GM23338 (cell line): ENCODE measurements around the gene ONECUT3. TPM values are rescaled to one million over a fixed set of nuclear protein-coding genes. Genes with fewer than 3 reads are reported as not detected.
A peak's percentile ranks its signal among the peaks of the same experiment; 100 is the strongest.

Source experiments
- ATAC-seq: fragments of 200-7000 bp; cut with Tn5 transposase; 3 replicates; pipeline ENCODE4 v1.9.1; 2020
- DNase-seq: peaks from one replicate; pipeline ENCODE4 v3.0.0-alpha.2; 2015; ENCODE audit warnings: low spot score
- H2AFZ ChIP-seq: fragments of 200-600 bp; sonication (generic); 2 replicates; pipeline ENCODE4 v1.8.0; 2016; ENCODE audit warnings: antibody characterized with exemption, mild to moderate bottlenecking, moderate library complexity
- H3F3A ChIP-seq: fragments of 200-600 bp; sonication (generic); replicated peaks from 2 replicates; pipeline ENCODE4 v1.8.0; 2017; ENCODE audit warnings: antibody characterized with exemption, mixed run types, low read depth
- H3K27ac ChIP-seq: fragments of 200-600 bp; sonication (generic); 2 replicates; pipeline ENCODE4 v1.6.1; 2016; ENCODE audit warnings: low read depth
- H3K27me3 ChIP-seq: fragments of 200-600 bp; sonication (generic); 2 replicates; pipeline ENCODE4 v1.8.0; 2016; ENCODE audit warnings: mild to moderate bottlenecking, mixed run types, moderate library complexity; ENCODE audit not compliant: insufficient read depth
- H3K36me3 ChIP-seq: fragments of 200-600 bp; sonication (generic); 2 replicates; pipeline ENCODE4 v1.8.0; 2016; ENCODE audit warnings: mild to moderate bottlenecking; ENCODE audit not compliant: insufficient read depth
- H3K4me1 ChIP-seq: fragments of 200-600 bp; sonication (generic); 2 replicates; pipeline ENCODE4 v1.8.0; 2016; ENCODE audit warnings: mild to moderate bottlenecking, moderate library complexity; ENCODE audit not compliant: insufficient read depth
- H3K4me2 ChIP-seq: fragments of 200-600 bp; sonication (generic); 2 replicates; pipeline ENCODE4 v1.7.1; 2017; ENCODE audit warnings: mixed run types
- H3K4me3 ChIP-seq: fragments of 200-600 bp; sonication (generic); 2 replicates; pipeline ENCODE4 v1.6.1; 2016; ENCODE audit warnings: mixed run types
- H3K79me2 ChIP-seq: fragments of 200-600 bp; sonication (generic); replicated peaks from 2 replicates; pipeline ENCODE4 v1.8.0; 2017; ENCODE audit warnings: mild to moderate bottlenecking; ENCODE audit not compliant: insufficient read depth
- H3K9me2 ChIP-seq: fragments of 200-600 bp; sonication (generic); 2 replicates; pipeline ENCODE4 v1.8.0; 2017; ENCODE audit not compliant: insufficient read depth
- H4K20me1 ChIP-seq: fragments of 200-600 bp; sonication (generic); replicated peaks from 2 replicates; pipeline ENCODE4 v1.8.0; 2017; ENCODE audit warnings: mild to moderate bottlenecking; ENCODE audit not compliant: insufficient read depth
- H3K27ac Mint-ChIP-seq: 2 replicates; pipeline ENCODE4 v1.8.0; 2020; ENCODE audit warnings: inconsistent platforms, mild to moderate bottlenecking, moderate library complexity, mixed read lengths
- H3K27me3 Mint-ChIP-seq: 3 replicates; pipeline ENCODE4 v1.8.0; 2022; ENCODE audit warnings: low read depth, mild to moderate bottlenecking, moderate library complexity, mixed read lengths, inconsistent platforms; ENCODE audit not compliant: insufficient read depth, poor library complexity
- H3K36me3 Mint-ChIP-seq: 3 replicates; pipeline ENCODE4 v1.8.0; 2021; ENCODE audit warnings: low read depth, mild to moderate bottlenecking, inconsistent platforms, moderate library complexity, mixed read lengths
- H3K4me1 Mint-ChIP-seq: 3 replicates; pipeline ENCODE4 v1.8.0; 2020; ENCODE audit warnings: mild to moderate bottlenecking, inconsistent platforms, mixed read lengths
- H3K4me3 Mint-ChIP-seq: 3 replicates; pipeline ENCODE4 v1.8.0; 2021; ENCODE audit warnings: moderate library complexity, mild to moderate bottlenecking, inconsistent platforms, mixed read lengths
- H3K9me3 Mint-ChIP-seq: 3 replicates; pipeline ENCODE4 v1.8.0; 2020; ENCODE audit warnings: moderate library complexity, mild to moderate bottlenecking, inconsistent platforms, mixed read lengths
- CREB1 ChIP-seq: fragments of 250-450 bp; sonication (Bioruptor Pico); IDR thresholded peaks from 2 replicates; pipeline ENCODE4 v1.5.0; 2020; ENCODE audit warnings: low read depth, mild to moderate bottlenecking, moderate library complexity
- CTCF ChIP-seq, 2 experiments: fragments of 200-600 bp in 1 of 2; sonication (generic) in 1 of 2; conservative IDR thresholded peaks; 2 replicates each; pipeline versions ENCODE4 v1.5.1 to v1.6.1; 2016 to 2017; ENCODE audit warnings: antibody characterized with exemption in 2 of 2, low read depth in 2 of 2, mild to moderate bottlenecking in 2 of 2, moderate library complexity in 1 of 2
- ETS1 ChIP-seq: IDR thresholded peaks from 2 replicates; pipeline ENCODE4 v1.6.1; 2016; ENCODE audit warnings: antibody characterized with exemption
- EZH2phosphoT487 ChIP-seq: fragments of 200-600 bp; sonication (generic); IDR thresholded peaks from one replicate; pipeline ENCODE4 v1.8.1; 2018; ENCODE audit warnings: antibody characterized with exemption; ENCODE audit not compliant: unreplicated experiment
- REST ChIP-seq: IDR thresholded peaks from one replicate; pipeline ENCODE4 v1.6.1; 2018; ENCODE audit warnings: antibody characterized with exemption; ENCODE audit not compliant: unreplicated experiment
- ZNF462 ChIP-seq: fragments of 250-450 bp; sonication (Bioruptor Pico); IDR thresholded peaks from 2 replicates; pipeline ENCODE4 v1.5.0; 2020; ENCODE audit warnings: mild to moderate bottlenecking, moderate library complexity
- polyA plus RNA-seq: library from polyadenylated mRNA; unstranded; fragments of >200 nt; fragmentation: Nextera tagmentation; extraction: Ambion mirVana; gene quantifications from 2 replicates; pipeline ENCODE4 v1.2.1, GENCODE V29; 2016
- total RNA-seq: library from RNA; depleted of rRNA; stranded (reverse); fragments of >200 nt; shearing (Covaris generic); gene quantifications from 2 replicates; pipeline ENCODE4 v1.2.3, GENCODE V29; 2014

ONECUT3 gene
- total and polyA plus RNA-seq, 2 experiments from 2014 or later, result not detected

- no peak overlapping the region for H3K4me3 Mint-ChIP-seq
- no peaks in the 10 kb centered on the region for H4K20me1 ChIP-seq
- peaks cover 2% of the 10 kb centered on the region for H3K27me3 ChIP-seq
- no peaks in the 10 kb centered on the region for H3K9me2 ChIP-seq
- DNase-seq (peak; percentile 58), ATAC-seq (peak; percentile 5; the same call in 1 of the 3 replicates)
- no peaks in the 10 kb centered on the region for H3K36me3 ChIP-seq
- no peak overlapping the region for H3K4me3 ChIP-seq
- H3K27ac Mint-ChIP-seq, result no peak overlapping the region
- no peak overlapping the region for H3K4me2 ChIP-seq
- peaks cover 13% of the 10 kb centered on the region for H3K4me1 Mint-ChIP-seq
- TF ChIP-seq ZNF462 (no peak), CREB1 (no peak), ETS1 (no peak), CTCF (conservative IDR thresholded peaks at IDR 0.05; ENCODE audit: low read depth in 2 of 2) (0 out of 4 replicates have a peak, but pooled peaks of 1 of the 2 experiments have one; percentile 26), EZH2phosphoT487 (no peak), REST (no peak)
- peaks cover 12% of the 10 kb centered on the region; the same call in 2 of the 3 replicates for H3K9me3 Mint-ChIP-seq
- H3K36me3 Mint-ChIP-seq, result no peaks in the 10 kb centered on the region
- peaks cover 11% of the 10 kb centered on the region; the same call in 1 of the 2 replicates for H3K4me1 ChIP-seq
- peak overlapping the region; percentile 47; the same call in 1 of the 2 replicates for H2AFZ ChIP-seq
- H3K27ac ChIP-seq, result no peak overlapping the region
- no peaks in the 10 kb centered on the region for H3K79me2 ChIP-seq
- H3K27me3 Mint-ChIP-seq, result peaks cover 12% of the 10 kb centered on the region
- peaks cover 7% of the 10 kb centered on the region; the same call in 1 of the 2 replicates for H3F3A ChIP-seq
Measured at GRCh38 chr19:1794424-1795172, 41.3 kb downstream of the ONECUT3 start.
